ENCODE results near the gene DENND1A. TPM values are rescaled to one million over a fixed set of nuclear protein-coding genes. Genes with fewer than 3 reads are reported as not detected.

DENND1A gene
- polyA plus RNA-seq, 2 of the 4 experiments (the other 2 are of a cell fraction), result 15.1 to 21.9 TPM

GRCh38 chr9:123954518-123955280, 24.8 kb upstream of the DENND1A start:
- Histone ChIP-seq H3K4me2 (no peak overlapping the region), H3K4me3 (no peak overlapping the region), H3K9me3 (no peaks in the 10 kb centered on the region; the same call in 2 of the 3 replicates), H3K27ac (no peak overlapping the region), H3K4me1 (peaks cover 11% of the 10 kb centered on the region; the same call in 1 of the 3 replicates)
- ChIA-PET CTCF (interaction anchor here (1.8 kb wide), 1 partner anchor 12 kb away, joined by 4 read pairs; no protein-coding TSS in a partner anchor), POLR2A (no interaction called here)
- FAIRE-seq, result no peak
- WGBS (ENCODE audit: missing lambda C conversion rate), result 74% methylated on average over 9 of the region's 9 CpGs
- ATAC-seq, result no peak
- DNase-seq (ENCODE audit: low read depth in 1 of 2, low spot score in 1 of 2), result no peak
- TF ChIP-seq TFCP2L1 (CRISPR knock-in tag; IDR thresholded peaks at IDR 0.05) (no peak), BCL3 (IDR thresholded peaks at IDR 0.05) (no peak), SMC3 (IDR thresholded peaks at IDR 0.05) (no peak), JUN (IDR thresholded peaks at IDR 0.05) (no peak), CEBPB (IDR thresholded peaks at IDR 0.05) (peak; percentile 96 to 98), ATOH8 (CRISPR knock-in tag; IDR thresholded peaks at IDR 0.05; ENCODE audit: low read depth) (no peak), MYC (IDR thresholded peaks at IDR 0.05; ENCODE audit: borderline replicate concordance, low read length) (no peak), FOSL2 (IDR thresholded peaks at IDR 0.05) (no peak), FOSL2 (CRISPR knock-in tag; IDR thresholded peaks at IDR 0.05) (0 out of 2 replicates have a peak, but pooled peaks have one; percentile 7), TP53 (CRISPR knock-in tag; IDR thresholded peaks at IDR 0.05) (no peak), CBX2 (IDR thresholded peaks at IDR 0.05; ENCODE audit: borderline replicate concordance, low read depth) (no peak), HMGXB4 (CRISPR knock-in tag; IDR thresholded peaks at IDR 0.05; ENCODE audit: borderline replicate concordance) (no peak), USF2 (IDR thresholded peaks at IDR 0.05) (no peak), NFE2L2 (conservative IDR thresholded peaks at IDR 0.05; ENCODE audit: low read length) (no peak), HOXA7 (CRISPR knock-in tag; IDR thresholded peaks at IDR 0.05) (no peak), CHD2 (IDR thresholded peaks at IDR 0.05; ENCODE audit: low read length, partially characterized antibody) (no peak)

GRCh38 chr9:123952641-123953495, 22.9 kb upstream of the DENND1A start:
- H3K4me1 ChIP-seq, result peaks cover 9% of the 10 kb centered on the region; the same call in 1 of the 3 replicates
- no peak for ATAC-seq
- no peak overlapping the region for H3K4me3 ChIP-seq
- no peak overlapping the region for H3K27ac ChIP-seq
- ChIA-PET POLR2A (no interaction called here), CTCF (interaction anchor here (0.9 to 1.2 kb wide), 2 partner anchors 13 to 88 kb away, joined by 4 read pairs; no protein-coding TSS in a partner anchor)
- no peaks in the 10 kb centered on the region for H3K9me3 ChIP-seq
- DNase-seq (ENCODE audit: low read depth in 1 of 2, low spot score in 1 of 2), result no peak
- WGBS (ENCODE audit: missing lambda C conversion rate), result 57% methylated on average over 9 of the region's 9 CpGs
- H3K4me2 ChIP-seq, result no peak overlapping the region
- FAIRE-seq, result no peak
- TF ChIP-seq MYC (IDR thresholded peaks at IDR 0.05; ENCODE audit: borderline replicate concordance, low read length), result no peak
